IMR-90 (cell line): ENCODE measurements around the gene ZBED2.
"Not testable (repeated sequence)": the region's sequence is repeated elsewhere in the genome, so short reads cannot be mapped to it uniquely, and the experiment has no call there.

Experiments
- CEBPB ChIP-seq: IDR thresholded peaks from 2 replicates; pipeline ENCODE4 v1.6.1; 2012; ENCODE audit warnings: low read depth, low read length, improper control_type of control experiment
- CHD1 ChIP-seq: IDR thresholded peaks from 2 replicates; pipeline ENCODE4 v1.6.1; 2012; ENCODE audit warnings: low read depth, low read length, improper control_type of control experiment
- CTCF ChIP-seq: conservative IDR thresholded peaks from 2 replicates; pipeline ENCODE4 v1.5.1; 2012; ENCODE audit warnings: mild to moderate bottlenecking, low read depth, low read length, improper control_type of control experiment
- MAFK ChIP-seq: IDR thresholded peaks from 2 replicates; pipeline ENCODE4 v1.6.1; 2012; ENCODE audit warnings: low read depth, low read length, improper control_type of control experiment
- MAZ ChIP-seq: IDR thresholded peaks from 2 replicates; pipeline ENCODE4 v1.6.1; 2012; ENCODE audit warnings: low read depth, mild to moderate bottlenecking, low read length, improper control_type of control experiment, moderate library complexity, borderline replicate concordance
- MXI1 ChIP-seq: IDR thresholded peaks from 2 replicates; pipeline ENCODE4 v1.6.1; 2012; ENCODE audit warnings: low read depth, mild to moderate bottlenecking, low read length, moderate library complexity, borderline replicate concordance
- NFE2L2 ChIP-seq: fragments of 150-350 bp; IDR thresholded peaks from 2 replicates; pipeline ENCODE4 v1.6.1; 2016; ENCODE audit warnings: low read depth, mild to moderate bottlenecking, low read length
- POLR2A ChIP-seq: IDR thresholded peaks from 2 replicates; pipeline ENCODE4 v1.6.1; 2012; ENCODE audit warnings: mild to moderate bottlenecking, low read depth, low read length
- RAD21 ChIP-seq: IDR thresholded peaks from 2 replicates; pipeline ENCODE4 v1.6.1; 2012; ENCODE audit warnings: low read length, improper control_type of control experiment
- RCOR1 ChIP-seq: IDR thresholded peaks from 2 replicates; pipeline ENCODE4 v1.6.1; 2012; ENCODE audit warnings: mild to moderate bottlenecking, low read length, improper control_type of control experiment; ENCODE audit not compliant: insufficient replicate concordance
- RFX5 ChIP-seq: IDR thresholded peaks from 2 replicates; pipeline ENCODE4 v1.8.0; 2012; ENCODE audit warnings: low read depth, mild to moderate bottlenecking, low read length, moderate library complexity
- SMC3 ChIP-seq: fragments of 150-350 bp; IDR thresholded peaks from 2 replicates; pipeline ENCODE4 v1.6.1; 2016; ENCODE audit warnings: low read depth, mild to moderate bottlenecking, antibody characterized with exemption, low read length, moderate library complexity
- USF2 ChIP-seq: fragments of 150-350 bp; IDR thresholded peaks from 2 replicates; pipeline ENCODE4 v1.6.1; 2017; ENCODE audit warnings: mild to moderate bottlenecking, antibody characterized with exemption, low read length, low read depth

GRCh38 chr3:111629018-111629417 is 33.9 kb upstream of the ZBED2 start:
- TF ChIP-seq CTCF, RFX5, CHD1, POLR2A, CEBPB, SMC3, NFE2L2, RCOR1, RAD21, MXI1, USF2, MAFK, MAZ: not testable (repeated sequence)
